GM18873 (cell line): ENCODE results near the gene HOXA5.

ENCODE experiments used
- ATAC-seq: cut with Tn5 transposase; IDR thresholded peaks from one replicate; pipeline ENCODE4 v1.9.1; 2021; ENCODE audit warnings: mild to moderate bottlenecking, moderate library complexity, moderate number of reproducible peaks; ENCODE audit not compliant: unreplicated experiment, low FRiP score

HOXA5 gene

DNA sequence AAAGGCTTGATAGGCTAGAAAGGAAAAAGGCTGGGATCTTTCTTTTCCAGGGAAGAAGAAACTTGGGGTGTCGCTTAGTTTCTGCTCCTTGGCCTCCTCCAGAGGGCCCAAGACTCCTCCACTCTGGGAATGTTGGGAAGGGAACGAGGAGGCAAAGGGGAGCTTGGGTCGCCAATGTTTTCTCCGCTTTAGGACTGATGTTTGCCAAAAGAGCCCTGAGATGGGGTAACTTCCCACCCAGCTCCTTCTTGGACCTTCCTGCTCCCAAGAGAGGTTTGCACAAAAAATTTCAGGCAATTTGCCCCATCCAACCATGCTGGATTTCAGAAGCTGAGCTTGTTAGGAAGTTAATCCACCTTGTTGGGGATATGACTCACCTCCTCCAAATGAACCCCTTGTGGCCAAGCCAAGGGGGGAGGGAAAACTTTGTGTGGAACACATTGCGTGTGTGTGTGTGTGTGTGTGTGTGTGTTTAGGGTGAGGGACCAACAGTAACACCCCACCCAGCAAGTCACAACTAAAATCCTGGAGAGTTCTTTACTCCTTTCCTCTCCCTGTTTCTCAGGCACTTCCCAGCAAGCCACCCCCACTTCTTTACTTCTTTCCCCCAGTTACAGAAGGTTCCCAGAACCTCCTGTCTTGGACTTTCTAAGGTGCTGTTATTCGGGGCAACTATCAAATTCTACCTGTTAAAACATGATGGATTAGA is 32.3 kb downstream of the HOXA5 start:
- ATAC-seq: no peak

DNA sequence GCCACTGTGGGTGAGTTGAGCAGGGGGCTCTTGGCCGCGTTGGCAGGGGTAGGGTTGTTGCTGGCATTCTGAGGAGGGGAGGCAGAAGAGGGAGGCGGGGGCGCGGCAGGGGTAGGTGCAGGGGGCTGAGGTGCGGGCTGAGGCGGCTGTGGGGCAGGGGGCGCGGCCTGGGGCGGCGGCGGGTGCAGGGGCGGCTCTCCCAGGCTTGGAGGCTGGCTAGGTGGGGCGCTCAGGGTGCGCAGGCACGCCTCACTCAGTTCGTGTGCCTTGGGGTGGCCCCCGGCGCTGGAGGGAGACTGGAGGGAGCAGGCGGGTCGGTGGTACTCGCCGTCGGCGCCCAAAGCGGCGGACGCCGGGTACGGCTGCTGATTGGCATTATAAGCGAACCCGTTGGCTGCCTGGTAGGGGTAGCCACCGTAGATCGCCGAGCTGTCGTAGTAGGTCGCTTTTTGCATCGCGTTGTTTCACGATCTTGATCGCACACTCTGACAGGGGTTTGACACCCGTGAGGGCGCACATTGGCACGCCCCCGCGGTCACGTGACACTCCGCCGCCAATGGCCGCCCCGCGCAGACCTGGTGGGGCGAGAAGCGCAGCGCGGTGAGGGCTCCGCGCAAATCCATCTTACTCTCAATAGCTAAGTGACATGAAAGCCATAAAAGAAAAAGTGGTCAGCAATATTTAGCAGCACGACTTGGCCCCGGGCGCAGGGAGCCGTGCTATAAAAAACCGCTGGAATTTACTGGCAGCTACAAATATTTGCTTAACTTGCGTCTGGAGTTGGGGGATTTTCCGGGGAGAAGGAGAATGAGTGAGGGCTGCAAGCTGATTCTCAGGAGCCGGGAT is 33.1 kb downstream of the HOXA5 start:
- no peak for ATAC-seq

DNA sequence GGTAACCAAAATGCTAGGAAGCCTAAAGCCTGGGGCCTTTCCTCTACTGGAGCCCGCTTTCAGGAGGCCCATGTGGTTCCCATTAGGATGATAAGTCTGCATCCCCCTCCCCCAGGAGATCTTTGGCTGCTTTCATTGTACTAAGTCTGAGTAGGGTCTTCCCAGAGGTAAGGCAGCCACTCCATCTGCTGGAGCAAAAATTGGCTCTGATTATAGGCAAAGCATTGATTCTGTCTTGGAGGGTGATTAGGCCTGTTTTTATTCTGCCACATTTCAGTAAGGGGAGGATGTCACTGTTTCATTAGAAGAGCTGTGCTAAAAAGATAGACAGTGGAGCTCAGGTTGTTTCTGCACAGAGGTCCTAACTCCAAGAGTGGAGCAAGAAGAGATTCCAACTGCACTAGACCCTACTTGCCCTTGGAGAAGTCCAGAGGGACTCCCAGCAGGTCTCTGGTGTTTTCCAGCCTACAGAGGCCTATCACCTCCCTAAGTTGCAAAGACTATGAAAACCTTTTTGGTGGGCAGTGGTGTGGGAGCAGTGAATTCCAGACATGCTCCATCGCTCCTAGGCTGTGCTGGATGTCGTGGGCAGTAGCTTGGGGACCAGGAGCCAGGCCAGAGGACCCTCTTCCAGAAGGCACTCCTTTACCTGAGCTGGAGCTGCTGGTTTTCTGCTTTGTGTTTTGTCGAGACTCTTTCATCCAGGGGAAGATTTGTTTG is 33.9 kb downstream of the HOXA5 start:
- no peak for ATAC-seq

DNA sequence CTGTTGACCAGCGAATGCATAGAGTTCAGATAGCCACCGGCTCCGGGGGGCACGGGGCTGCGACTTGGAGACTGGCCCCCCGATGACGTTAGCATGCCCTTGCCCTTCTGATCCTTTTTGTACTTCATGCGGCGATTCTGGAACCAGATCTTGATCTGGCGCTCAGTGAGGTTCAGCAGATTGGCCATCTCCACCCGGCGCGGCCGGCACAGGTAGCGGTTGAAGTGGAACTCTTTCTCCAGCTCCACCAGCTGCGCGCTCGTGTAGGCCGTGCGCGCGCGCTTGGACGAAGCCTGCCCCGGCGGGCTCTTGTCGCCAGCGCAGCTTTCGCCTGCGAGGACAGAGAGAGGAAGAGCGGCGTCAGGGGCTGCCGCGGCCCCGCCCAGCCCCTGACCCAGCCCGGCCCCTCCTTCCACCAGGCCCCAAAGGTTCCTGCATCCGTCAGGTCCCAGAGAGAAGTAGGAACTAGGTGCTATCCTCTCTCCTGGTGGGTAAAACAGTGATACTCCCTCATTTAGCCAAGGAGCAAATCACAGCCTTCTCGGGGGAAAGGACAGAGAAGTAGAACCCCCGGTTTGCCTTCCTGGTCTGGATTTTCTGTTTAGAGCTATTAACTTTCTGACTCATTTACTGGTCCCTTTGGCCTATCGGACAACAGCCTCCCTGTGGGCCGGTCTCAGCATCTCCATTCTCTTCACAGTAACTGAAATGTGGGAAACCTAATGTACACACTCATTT is 34.9 kb downstream of the HOXA5 start:
- ATAC-seq: no peak

DNA sequence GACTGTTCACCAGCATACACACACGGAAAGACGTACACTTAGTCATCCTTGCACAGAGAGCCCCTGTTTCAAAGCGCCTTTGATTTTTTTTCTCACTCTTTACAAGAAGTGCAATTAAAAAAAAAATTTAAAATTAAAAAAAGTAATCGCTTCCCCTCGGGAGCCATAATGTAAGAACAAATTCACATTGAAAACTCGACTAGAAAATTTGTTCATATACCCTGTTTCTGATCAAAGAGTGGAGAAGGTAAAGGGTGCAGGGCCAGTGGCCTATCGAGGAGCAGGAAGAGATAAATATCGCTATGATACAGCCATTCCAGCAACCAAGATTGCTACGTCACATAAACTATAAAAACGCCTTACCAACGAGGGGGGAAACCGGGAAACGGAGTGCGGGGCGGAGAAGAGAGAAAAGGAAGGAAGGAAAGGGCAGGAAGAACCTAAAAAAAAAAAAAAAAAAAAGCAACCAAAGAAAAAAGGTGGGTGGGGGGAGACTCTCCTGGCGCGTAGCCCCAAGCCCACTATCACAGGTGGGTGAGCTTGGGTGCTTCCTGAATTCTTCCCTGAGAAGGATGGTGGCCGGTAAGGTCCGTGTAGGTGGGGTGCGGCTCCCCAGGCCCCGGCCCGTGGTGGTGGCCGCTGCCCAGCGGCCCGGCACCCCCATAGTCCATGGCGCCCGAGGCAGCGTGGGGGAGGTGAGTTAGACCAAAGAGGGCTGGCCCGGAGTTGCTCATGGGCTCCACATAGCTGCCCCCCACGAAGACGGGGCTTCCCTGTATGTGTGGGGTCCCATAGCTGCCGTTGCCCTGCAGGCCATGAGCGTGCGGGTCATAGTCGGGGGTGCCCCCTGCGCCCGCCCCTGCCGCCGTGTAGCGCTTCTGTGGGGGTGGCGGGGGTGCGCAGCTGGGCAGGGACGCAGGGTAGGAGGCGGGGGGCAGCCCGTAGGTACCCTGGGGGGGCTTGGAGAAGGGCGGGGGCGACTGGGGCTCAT is 35.8 kb downstream of the HOXA5 start:
- no peak for ATAC-seq

DNA sequence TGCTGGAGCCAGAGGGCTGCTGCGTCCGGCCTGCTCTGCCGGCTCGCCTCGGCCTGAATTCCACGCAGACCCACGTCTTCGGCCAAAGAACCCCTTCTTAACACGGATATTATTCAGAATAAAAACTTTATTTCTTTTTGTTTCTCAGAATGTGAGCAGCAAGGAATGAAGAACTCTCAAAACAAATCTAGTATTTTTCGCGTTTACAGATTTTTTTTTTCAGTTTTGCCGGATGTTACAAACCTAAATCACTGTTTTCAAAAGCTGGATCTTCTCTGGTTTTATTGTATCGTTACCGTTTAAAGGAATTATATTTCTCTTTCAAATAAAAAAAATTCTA is 36.6 kb downstream of the HOXA5 start:
- no peak for ATAC-seq

DNA sequence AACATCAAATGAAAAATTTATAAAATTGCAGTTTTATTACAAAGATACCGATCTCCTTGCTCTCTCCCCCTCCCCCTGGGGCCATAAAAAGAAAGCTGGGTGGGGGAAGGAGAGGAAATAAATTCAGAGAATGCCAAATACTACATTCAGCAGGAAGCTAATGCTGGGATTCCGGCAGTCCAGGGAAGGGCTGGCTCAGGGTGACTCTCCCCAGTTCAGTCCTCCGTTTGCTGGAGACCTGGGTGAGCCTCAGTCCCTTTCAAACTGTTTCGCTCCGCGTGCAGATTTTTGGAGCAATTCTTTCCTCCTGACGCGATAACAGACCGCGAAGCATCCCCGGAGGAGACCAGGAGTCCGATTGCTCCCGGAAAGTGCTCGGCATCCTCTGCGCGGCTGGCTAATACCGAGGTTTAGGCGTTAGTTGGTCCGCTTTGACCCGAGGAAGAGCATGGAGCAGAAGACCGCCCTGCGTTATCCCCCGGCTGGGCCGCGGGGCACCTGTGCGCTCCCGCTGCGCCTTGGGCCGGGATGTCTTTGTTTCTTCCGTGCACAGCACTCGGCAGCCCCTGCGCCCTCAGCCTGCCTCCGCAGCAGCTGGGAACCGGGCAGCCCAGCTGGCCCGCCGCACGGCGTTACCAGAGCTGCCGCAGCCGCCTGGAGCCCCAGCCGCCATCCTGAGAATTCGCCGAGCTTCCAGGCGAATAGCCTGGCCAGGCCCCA is 37.1 kb downstream of the HOXA5 start:
- ATAC-seq: no peak

DNA sequence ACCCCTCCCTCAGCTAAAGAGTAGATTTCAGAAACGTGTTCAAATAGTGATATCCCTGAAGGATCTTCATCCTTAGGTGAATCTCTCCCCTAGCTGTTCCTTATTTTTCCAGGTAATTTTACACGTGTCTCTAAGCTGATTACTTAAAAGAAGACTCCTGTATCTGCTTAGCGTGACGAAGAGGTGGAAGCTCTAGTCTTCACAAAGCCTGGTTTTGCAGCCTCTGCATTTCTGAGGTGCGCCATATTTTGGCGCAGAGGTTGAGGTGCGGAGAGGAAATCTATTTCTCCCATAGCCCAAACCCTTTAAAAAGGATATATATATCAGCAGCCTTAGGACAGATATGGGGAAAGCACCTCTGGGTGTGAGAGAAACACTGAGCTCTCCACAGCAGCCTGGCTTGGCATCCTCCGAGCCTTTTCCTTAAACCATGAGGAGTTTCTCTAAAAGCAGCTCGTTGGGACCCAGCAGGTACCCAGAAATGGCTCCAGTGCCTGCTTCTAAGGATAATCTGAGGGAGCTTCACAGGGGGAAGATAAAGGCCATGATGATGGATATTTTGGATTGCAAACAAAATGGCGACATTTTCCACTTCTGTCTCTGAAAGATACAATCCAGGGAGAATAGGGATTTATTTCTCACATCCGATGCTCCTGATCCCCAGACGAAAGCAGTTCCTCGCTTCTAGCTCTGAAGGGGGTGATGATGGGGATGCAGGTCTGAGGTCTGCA is 38.0 kb downstream of the HOXA5 start:
- no peak for ATAC-seq

DNA sequence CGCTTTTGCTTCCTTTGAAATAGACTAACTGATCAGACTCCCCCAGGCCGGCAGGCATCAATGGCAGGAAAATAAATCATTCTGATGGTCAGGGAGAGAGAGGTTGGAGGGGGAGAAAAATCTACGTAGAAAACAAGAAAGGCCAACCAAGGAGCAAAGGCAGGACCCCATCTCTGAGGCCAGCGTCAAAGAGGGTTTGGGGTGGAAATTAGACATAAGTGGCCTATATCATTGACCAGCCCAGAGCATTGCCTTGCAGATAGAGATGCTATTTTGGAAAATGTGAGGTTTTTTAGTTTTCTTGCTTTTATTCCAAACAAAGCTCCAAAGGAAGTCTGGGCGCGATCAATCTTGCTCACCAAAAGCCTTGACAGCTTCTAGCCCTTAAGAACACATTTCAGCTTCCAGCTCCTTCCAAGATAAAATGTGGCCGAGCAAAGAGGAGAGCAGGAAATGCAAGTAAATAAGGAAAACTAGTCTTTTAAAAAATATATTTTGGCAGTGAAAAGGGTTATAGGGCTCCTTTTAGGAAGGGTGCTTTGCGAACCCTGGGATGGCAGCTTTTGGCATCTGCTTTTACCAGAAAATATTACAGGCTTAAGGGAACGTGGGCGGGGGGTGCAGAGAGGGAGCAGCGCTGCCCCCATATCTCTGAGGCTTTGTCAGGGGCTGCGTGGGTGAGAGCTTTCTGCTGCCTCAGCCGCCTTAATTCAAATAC is 39.0 kb downstream of the HOXA5 start:
- no peak for ATAC-seq

DNA sequence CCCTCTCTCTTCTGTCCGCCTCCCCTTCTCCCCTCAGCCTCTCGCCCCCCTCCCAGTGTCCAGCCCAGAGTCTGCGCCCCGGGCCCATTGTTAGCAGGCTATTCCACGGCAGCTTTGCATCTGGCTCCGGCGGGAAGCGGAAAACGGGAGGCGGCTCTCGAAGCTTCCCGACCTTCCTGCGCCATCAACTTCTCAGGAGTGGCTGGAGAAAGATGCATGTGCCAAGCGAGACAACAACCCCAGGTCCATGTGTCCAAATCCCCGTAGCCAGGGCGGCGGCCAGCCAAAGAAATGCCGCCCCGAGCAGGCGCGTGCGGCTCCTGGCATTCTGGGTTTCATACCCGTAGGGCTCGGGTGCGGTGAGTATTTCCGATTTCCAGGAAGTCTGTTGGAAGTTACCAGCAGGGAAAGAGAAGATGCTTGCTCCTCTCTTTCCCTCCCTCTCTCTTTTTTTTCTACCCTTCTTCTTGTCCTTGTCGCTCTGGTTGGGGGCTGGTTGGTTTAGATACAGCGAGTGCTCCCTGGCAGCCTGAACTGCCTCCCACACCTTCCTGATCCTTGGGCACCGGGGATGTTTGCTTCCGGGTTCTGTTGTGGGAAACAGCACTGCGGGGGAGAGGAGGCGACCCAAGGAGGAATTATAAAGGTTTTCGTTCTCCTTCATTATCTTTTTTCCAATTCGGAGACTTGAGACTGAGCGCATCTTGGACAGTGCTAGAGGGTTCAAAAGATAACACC is 39.8 kb downstream of the HOXA5 start:
- no peak for ATAC-seq

DNA sequence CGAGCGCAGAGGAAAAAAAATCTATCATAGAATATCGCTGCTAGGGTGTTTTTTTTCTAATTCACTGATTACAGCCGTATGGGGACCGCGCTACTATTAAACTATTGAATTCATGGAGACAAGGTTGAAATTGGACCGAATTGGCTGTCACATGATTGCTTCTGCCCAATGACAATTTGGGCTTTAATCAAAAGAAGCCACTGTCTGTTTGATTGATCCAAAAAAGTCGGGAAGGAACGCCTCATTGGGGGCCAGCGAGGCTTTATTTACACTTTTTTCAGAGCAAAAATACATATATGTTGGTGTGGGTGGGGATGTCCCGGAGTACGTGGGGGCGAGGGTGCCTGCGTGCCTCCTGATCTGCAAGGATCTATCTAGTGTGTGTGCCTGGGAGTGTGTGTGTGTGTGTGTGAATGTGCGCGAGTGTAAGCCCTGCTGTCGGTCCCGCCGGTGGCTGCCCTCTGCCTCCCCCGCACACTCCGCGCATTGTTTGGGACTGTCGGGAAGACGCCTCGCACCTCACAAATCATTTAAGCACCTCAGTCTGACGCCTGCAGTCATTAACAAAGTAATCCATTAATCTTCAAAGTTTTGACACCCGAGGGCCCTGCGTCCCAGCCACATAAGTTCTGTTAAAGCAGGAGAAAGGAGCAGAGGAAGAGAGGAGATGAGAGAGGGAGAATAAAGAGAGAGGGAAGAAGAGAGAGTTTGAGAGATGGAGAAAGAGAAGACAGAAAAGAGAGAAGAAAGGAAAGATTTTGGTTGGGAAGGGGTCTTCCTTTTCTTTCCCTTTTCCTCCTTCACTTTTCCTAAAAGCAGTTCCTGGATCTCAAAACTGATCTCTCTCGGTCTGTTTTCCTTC is 40.7 kb downstream of the HOXA5 start, which contains the start of gene HOXA2:
Gene HOXA2 (minus strand): TSS at position 103 of the 862 bp plus-strand sequence. CDS start 183 bp downstream, outside the sequence.
- ATAC-seq: no peak

DNA sequence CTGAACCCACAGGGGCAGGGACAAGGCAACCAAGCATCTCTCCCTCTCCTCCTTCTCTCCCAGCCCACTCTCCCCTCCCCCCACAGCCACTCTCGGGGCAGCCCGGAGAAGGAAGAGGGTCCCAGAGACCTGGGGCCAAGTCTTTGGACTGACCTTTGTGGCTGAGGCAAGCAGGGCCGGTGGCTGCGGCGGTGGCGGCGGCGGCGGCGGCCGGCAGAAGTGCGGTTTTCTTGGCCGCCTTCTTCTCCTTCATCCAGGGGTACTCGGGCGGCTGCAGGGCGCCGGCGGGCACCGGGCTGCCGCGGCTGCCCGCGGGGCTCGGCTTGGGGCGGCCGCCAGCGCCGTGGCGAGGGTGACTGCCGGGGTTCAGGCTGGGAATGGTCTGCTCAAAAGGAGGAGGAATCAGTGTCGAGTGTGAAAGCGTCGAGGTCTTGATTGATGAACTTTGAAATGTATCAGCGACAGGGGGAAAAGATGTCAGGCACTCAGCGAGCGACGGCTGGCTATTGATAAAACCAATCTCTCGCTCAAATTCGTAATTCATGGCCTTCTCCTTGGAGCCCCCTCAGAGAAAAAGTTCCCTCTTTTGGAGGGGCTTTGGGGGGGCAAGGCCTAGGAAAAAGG is 41.4 kb downstream of the HOXA5 start:
- ATAC-seq: no peak

DNA sequence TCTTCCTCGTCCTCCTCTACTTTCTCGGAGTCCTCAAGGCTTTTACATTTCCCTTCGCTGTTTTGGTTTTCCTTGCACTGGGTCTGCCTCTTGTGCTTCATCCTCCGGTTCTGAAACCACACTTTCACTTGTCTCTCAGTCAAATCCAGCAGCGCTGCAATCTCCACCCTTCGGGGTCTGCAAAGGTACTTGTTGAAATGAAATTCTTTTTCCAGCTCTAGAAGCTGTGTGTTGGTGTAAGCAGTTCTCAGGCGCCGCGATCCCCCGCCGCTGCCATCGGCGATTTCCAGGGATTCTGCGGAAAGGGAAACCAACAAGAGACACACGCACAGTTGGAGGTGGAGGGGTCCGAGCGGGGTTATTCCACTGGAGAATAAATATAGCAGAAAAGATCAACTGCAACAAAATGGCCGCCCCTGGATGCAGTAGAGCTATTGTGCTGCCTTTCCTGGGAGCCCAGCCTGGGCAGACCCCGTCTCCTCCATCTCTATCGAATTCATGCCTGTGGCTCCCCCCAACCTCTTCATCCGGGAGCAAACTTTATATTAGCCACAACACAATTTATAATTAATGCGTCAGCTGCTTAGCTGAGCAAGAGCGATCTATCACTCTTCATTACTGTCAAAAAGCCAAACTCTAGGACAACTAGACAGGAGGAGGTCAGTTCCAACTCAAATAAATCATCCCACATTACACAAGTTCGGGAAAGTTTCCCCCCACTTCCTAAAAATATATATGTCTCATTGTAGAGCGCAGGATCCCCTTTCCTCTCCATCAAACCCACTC is 42.1 kb downstream of the HOXA5 start:
- no peak for ATAC-seq

DNA sequence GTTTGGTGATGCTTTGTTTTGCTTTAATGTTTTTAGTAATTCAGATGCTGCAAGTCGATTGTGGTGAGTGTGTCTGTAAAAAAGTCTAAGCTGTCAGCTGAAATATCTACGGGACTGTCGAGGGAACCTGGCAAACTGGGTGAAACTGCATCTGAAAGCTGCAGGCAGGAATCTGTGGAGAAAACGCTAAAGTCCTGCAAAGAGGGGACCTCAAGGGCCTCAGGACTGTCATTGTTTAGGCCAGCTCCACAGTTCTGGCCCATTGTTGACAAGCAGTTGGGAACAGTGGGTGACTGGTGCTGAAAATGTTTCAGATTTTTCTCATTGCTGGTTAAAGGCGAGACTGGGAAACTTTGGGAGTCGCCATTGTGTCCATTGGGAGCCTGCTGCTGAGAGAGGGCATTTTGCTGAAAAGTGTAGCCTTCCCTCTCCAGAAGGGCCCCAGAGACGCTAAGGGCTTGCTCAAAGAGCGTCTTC is 42.7 kb downstream of the HOXA5 start:
- no peak for ATAC-seq
